HG03039 (cell line): ENCODE results near the gene ARIH2.

Experiments used
- ATAC-seq: cut with Tn5 transposase; IDR thresholded peaks from one replicate; pipeline ENCODE4 v1.9.1; 2021; ENCODE audit warnings: mild to moderate bottlenecking, moderate library complexity; ENCODE audit not compliant: unreplicated experiment

Gene ARIH2

GRCh38 chr3:49034650-49035049 is 116.0 kb downstream of the ARIH2 start:
- no peak for ATAC-seq

GRCh38 chr3:49035281-49035680 is 116.6 kb downstream of the ARIH2 start:
- ATAC-seq: no peak
